Activated CD8-positive, alpha-beta memory T cell treated with anti-CD3 and anti-CD28 coated beads for 4 hours (primary cell): ENCODE results near the gene TANC1.

Experiments used
- DNase-seq, 2 donors: peaks; one replicate each; pipeline ENCODE4 v3.0.0-alpha.2; 2020; ENCODE audit warnings: low read depth in 2 of 2

Gene TANC1

GRCh38 chr2:158962074-158962473 lies 6.4 kb upstream of the TANC1 start:
- no peak for DNase-seq

- no peak for DNase-seq
These were observed 5.4 kb upstream of the TANC1 start for GRCh38 chr2:158963071-158963470.

- DNase-seq: no peak
These were observed 3.3 kb upstream of the TANC1 start for GRCh38 chr2:158965107-158965506.

GRCh38 chr2:158965641-158966040 lies 2.8 kb upstream of the TANC1 start:
- no peak for DNase-seq

GRCh38 chr2:158966312-158966711 lies 2.1 kb upstream of the TANC1 start:
- DNase-seq: no peak

- no peak for DNase-seq
These were observed 1.2 kb upstream of the TANC1 start for GRCh38 chr2:158967114-158967730.

- DNase-seq: no peak
These were observed 577 bp upstream of the TANC1 start for GRCh38 chr2:158967731-158968395.

- DNase-seq: no peak
These were observed 798 bp downstream of the TANC1 start for GRCh38 chr2:158969162-158969714.

- no peak for DNase-seq
These were observed 1.3 kb downstream of the TANC1 start for GRCh38 chr2:158969715-158970240.

- DNase-seq: no peak
These were observed 1.9 kb downstream of the TANC1 start for GRCh38 chr2:158970241-158970751.

- no peak for DNase-seq
These were observed 4.9 kb downstream of the TANC1 start for GRCh38 chr2:158973116-158973956.

- no peak for DNase-seq
These were observed 7.0 kb downstream of the TANC1 start for GRCh38 chr2:158975271-158975921.

GRCh38 chr2:158979772-158980171 lies 11.3 kb downstream of the TANC1 start:
- DNase-seq: no peak

GRCh38 chr2:158984604-158985135 lies 16.2 kb downstream of the TANC1 start:
- DNase-seq: no peak

GRCh38 chr2:158988501-158988900 lies 20.1 kb downstream of the TANC1 start:
- no peak for DNase-seq

GRCh38 chr2:158989165-158989564 lies 20.7 kb downstream of the TANC1 start:
- no peak for DNase-seq

GRCh38 chr2:158990397-158991214 lies 22.2 kb downstream of the TANC1 start:
- no peak for DNase-seq

GRCh38 chr2:158993030-158993429 lies 24.6 kb downstream of the TANC1 start:
- no peak for DNase-seq

GRCh38 chr2:158993721-158994587 lies 25.5 kb downstream of the TANC1 start:
- no peak for DNase-seq
